CD4-positive, alpha-beta T cell (primary cell): Measurements from ENCODE around the gene TSPAN7. TPM values are rescaled to one million over a fixed set of nuclear protein-coding genes. Genes with fewer than 3 reads are reported as not detected.

Source experiments
- ATAC-seq: fragments of 200-7000 bp; cut with Tn5 transposase; one replicate; pipeline ENCODE4 v1.10.0; 2022; ENCODE audit warnings: mild to moderate bottlenecking; ENCODE audit not compliant: poor library complexity
- CTCF ChIA-PET: fragments of 350-600 bp; sonication (Branson Sonifier 250); formaldehyde crosslinking; loops from one replicate; lab custom pipeline; 2021; ENCODE audit warnings: antibody characterized with exemption, inconsistent platforms; lab: Charles Lee
- POLR2A ChIA-PET: fragments of 350-600 bp; sonication (Branson Sonifier 250); formaldehyde crosslinking; loops from one replicate; lab custom pipeline; 2021; ENCODE audit warnings: antibody characterized with exemption, inconsistent platforms; lab: Charles Lee
- DNase-seq, 14 experiments: peaks; one replicate each; pipeline ENCODE4 v3.0.0-alpha.2; 2013 to 2020; ENCODE audit warnings: mixed read lengths in 2 of 14
- H3K27ac ChIP-seq, 2 donors: one replicate each; pipeline versions ENCODE4 v1.5.1 to v1.7.0; 2013; ENCODE audit warnings: low read length in 2 of 2, low read depth in 1 of 2, mild to moderate bottlenecking in 1 of 2
- H3K27me3 ChIP-seq, 2 experiments: 1 replicate in 1 of 2; 2 replicates in 1 of 2; pipeline versions ENCODE4 v1.6.1 to v1.7.0; 2013; ENCODE audit warnings: low read length in 2 of 2, control low read depth in 1 of 2, mild to moderate bottlenecking in 1 of 2, moderate library complexity in 1 of 2; ENCODE audit not compliant: insufficient read depth in 2 of 2, control insufficient read depth in 1 of 2
- H3K36me3 ChIP-seq: one replicate; pipeline ENCODE4 v1.6.1; 2013; ENCODE audit warnings: low read length, control low read depth; ENCODE audit not compliant: insufficient read depth
- H3K4me1 ChIP-seq: one replicate; pipeline ENCODE4 v1.6.1; 2013; ENCODE audit warnings: low read length, control low read depth; ENCODE audit not compliant: insufficient read depth
- H3K4me3 ChIP-seq: one replicate; pipeline ENCODE4 v1.5.1; 2013; ENCODE audit warnings: mild to moderate bottlenecking, low read length, moderate library complexity
- H3K9me3 ChIP-seq, 2 experiments: 1 replicate in 1 of 2; 2 replicates in 1 of 2; pipeline versions ENCODE4 v1.6.1 to v1.7.0; 2013; ENCODE audit warnings: low read length in 2 of 2, mild to moderate bottlenecking in 2 of 2, control low read depth in 1 of 2, moderate library complexity in 1 of 2; ENCODE audit not compliant: control insufficient read depth in 1 of 2, insufficient read depth in 1 of 2
- H3K27ac Mint-ChIP-seq: one replicate; pipeline ENCODE4 v1.8.0; 2020; ENCODE audit warnings: mixed read lengths
- H3K27me3 Mint-ChIP-seq: one replicate; pipeline ENCODE4 v1.8.0; 2021; ENCODE audit warnings: mixed read lengths
- H3K36me3 Mint-ChIP-seq: one replicate; pipeline ENCODE4 v1.8.0; 2021; ENCODE audit warnings: low read depth, mixed read lengths
- H3K4me1 Mint-ChIP-seq: one replicate; pipeline ENCODE4 v1.8.0; 2021; ENCODE audit warnings: low read depth, mixed read lengths
- H3K4me3 Mint-ChIP-seq: one replicate; pipeline ENCODE4 v1.8.0; 2020; ENCODE audit warnings: mild to moderate bottlenecking, mixed read lengths
- H3K9me3 Mint-ChIP-seq: one replicate; pipeline ENCODE4 v1.8.0; 2020; ENCODE audit warnings: mixed read lengths
- intact Hi-C, 2 experiments: fragments of 100-400 bp; cut with DNase I in 1 of 2; cut with micrococcal nuclease in 1 of 2; formaldehyde crosslinking; loops; one replicate each; pipeline versions ENCODE4 v1.15.1 to v1.9.0; 2023 to 2025; cut with DNase I, micrococcal nuclease
- total RNA-seq, 174 experiments: library from RNA in 2 of 174; stranded (reverse) in 2 of 174; gene quantifications; one replicate each; pipeline ENCODE4 v1.2.3 and lab custom pipeline; 2021 to 2026
- TF ChIP-seq, protein P1 (sequence below): fragments of 200-600 bp; IDR thresholded peaks from one replicate; pipeline ENCODE4 v1.8.0; 2022; ENCODE audit warnings: antibody characterized with exemption, mild to moderate bottlenecking

TSPAN7 gene
- total RNA-seq, 2 experiments from 2014 or later: 0.36 TPM; not detected in 1

DNA sequence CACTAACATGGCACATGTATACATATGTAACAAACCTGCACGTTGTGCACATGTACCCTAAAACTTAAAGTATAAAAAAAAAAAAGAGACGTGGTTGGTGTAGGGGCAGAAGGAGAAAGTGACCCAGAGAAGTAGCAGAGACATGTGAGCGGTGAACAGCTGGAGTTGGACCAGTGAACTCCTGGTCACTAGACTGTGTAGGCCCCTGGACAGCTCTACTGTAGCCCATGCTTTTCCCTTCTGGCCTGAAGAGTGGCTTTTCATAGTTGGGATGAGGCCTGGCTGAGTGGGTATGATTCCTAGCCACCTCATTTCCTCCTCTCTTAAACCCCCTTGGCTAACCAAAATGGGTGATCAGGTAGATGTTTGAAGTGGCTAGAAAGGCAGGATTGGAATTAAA, 16.4 kb downstream of the TSPAN7 start:
- POLR2A ChIA-PET: no interaction called here
- Histone ChIP-seq H3K9me3 (no peaks in the 10 kb centered on the region), H3K4me3 (no peak overlapping the region), H3K27me3 (peaks cover 0 to 4% of the 10 kb centered on the region in 2 experiments), H3K4me1 (no peaks in the 10 kb centered on the region), H3K27ac (no peak overlapping the region), H3K36me3 (no peaks in the 10 kb centered on the region)
- Mint-ChIP-seq H3K9me3 (no peaks in the 10 kb centered on the region), H3K27me3 (no peaks in the 10 kb centered on the region), H3K36me3 (no peaks in the 10 kb centered on the region), H3K4me3 (no peak overlapping the region), H3K27ac (no peak overlapping the region), H3K4me1 (no peaks in the 10 kb centered on the region)
- intact Hi-C loops: no loop called here
- DNase-seq: no peak
- CTCF ChIA-PET: no interaction called here
- TF ChIP-seq, protein P1, sequence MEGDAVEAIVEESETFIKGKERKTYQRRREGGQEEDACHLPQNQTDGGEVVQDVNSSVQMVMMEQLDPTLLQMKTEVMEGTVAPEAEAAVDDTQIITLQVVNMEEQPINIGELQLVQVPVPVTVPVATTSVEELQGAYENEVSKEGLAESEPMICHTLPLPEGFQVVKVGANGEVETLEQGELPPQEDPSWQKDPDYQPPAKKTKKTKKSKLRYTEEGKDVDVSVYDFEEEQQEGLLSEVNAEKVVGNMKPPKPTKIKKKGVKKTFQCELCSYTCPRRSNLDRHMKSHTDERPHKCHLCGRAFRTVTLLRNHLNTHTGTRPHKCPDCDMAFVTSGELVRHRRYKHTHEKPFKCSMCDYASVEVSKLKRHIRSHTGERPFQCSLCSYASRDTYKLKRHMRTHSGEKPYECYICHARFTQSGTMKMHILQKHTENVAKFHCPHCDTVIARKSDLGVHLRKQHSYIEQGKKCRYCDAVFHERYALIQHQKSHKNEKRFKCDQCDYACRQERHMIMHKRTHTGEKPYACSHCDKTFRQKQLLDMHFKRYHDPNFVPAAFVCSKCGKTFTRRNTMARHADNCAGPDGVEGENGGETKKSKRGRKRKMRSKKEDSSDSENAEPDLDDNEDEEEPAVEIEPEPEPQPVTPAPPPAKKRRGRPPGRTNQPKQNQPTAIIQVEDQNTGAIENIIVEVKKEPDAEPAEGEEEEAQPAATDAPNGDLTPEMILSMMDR: no peak
- no peak for ATAC-seq

DNA sequence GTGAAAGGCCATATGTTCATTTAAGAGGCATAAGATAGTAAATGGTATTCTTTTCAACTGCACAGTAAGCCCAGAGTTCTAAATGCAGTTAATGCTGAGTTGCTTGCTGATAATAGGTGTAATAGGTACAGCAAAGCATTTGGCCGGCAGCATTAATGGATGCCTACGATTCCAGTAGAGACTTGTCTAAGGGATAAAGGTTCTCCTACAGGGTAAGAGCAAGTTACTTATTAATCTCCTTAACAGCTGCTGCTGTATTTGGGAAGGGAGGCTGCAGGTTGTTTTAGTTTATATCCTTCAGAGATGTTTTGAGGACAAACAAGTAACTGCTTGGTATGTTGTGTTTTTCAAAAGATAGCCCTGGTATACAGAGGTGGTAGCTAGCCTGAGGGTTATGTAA, 16.8 kb downstream of the TSPAN7 start:
- no peaks in the 10 kb centered on the region for H3K36me3 Mint-ChIP-seq
- Histone ChIP-seq H3K4me1 (no peaks in the 10 kb centered on the region), H3K27ac (no peak overlapping the region), H3K27me3 (peaks cover 0 to 4% of the 10 kb centered on the region in 2 experiments), H3K9me3 (no peaks in the 10 kb centered on the region), H3K36me3 (no peaks in the 10 kb centered on the region), H3K4me3 (no peak overlapping the region)
- no peak overlapping the region for H3K4me3 Mint-ChIP-seq
- ATAC-seq (no peak), DNase-seq (no peak)
- TF ChIP-seq, protein P1: no peak
- no peaks in the 10 kb centered on the region for H3K9me3 Mint-ChIP-seq
- no peaks in the 10 kb centered on the region for H3K4me1 Mint-ChIP-seq
- intact Hi-C loops: no loop called here
- CTCF ChIA-PET: no interaction called here
- POLR2A ChIA-PET: no interaction called here
- H3K27me3 Mint-ChIP-seq: no peaks in the 10 kb centered on the region
- no peak overlapping the region for H3K27ac Mint-ChIP-seq

DNA sequence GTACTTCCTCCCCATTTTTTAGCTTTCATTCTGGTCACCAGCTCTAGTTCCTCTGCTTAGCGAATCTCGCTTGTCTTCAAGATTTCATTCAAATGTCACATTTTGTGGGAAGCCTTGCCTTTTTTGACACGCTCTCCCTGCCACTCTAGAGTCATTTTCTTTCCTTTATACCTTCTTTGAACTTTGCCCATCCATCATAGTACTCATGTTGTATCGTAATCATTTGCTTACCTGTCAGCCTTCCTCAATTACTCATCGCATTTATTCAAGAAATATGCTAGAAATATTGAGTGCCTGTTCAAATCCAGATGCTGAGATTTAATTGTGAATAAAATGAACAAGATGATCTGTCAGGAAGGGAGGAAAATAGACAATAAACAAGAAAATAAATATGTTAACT, 21.8 kb downstream of the TSPAN7 start:
- no peak for ATAC-seq
- Histone ChIP-seq H3K27me3 (no peaks in the 10 kb centered on the region), H3K4me1 (no peaks in the 10 kb centered on the region), H3K4me3 (no peak overlapping the region), H3K36me3 (no peaks in the 10 kb centered on the region), H3K9me3 (no peaks in the 10 kb centered on the region), H3K27ac (no peak overlapping the region)
- DNase-seq: no peak
- Mint-ChIP-seq H3K36me3 (no peaks in the 10 kb centered on the region), H3K4me3 (no peak overlapping the region), H3K27ac (no peak overlapping the region), H3K27me3 (no peaks in the 10 kb centered on the region), H3K4me1 (no peaks in the 10 kb centered on the region), H3K9me3 (no peaks in the 10 kb centered on the region)
- TF ChIP-seq, protein P1: no peak
- intact Hi-C loops: no loop called here
- ChIA-PET POLR2A (no interaction called here), CTCF (interaction anchor here (0.7 kb wide), 1 partner anchor 256 kb away, joined by 3 read pairs; the partner anchor contains the start of gene RPGR)
